ENCODE results near the gene MFSD2A.
"Not testable (repeated sequence)": the region's sequence is repeated elsewhere in the genome, so short reads cannot be mapped to it uniquely, and the experiment has no call there.

Gene MFSD2A

GRCh38 chr1:39940980-39941871 is 13.7 kb upstream of the MFSD2A start:
- DNase-seq, result no peak

GRCh38 chr1:39943471-39944290 is 11.3 kb upstream of the MFSD2A start:
- DNase-seq, result no peak

- no peak for DNase-seq
Observed at GRCh38 chr1:39944410-39945112, 10.4 kb upstream of the MFSD2A start.

GRCh38 chr1:39946216-39946615 is 8.7 kb upstream of the MFSD2A start:
- DNase-seq, result no peak

GRCh38 chr1:39947260-39947659 is 7.7 kb upstream of the MFSD2A start:
- no peak for DNase-seq

GRCh38 chr1:39949891-39950290 is 5.1 kb upstream of the MFSD2A start:
- no peak for DNase-seq

- no peak for DNase-seq
Observed at GRCh38 chr1:39951926-39952325, 3.0 kb upstream of the MFSD2A start.

- DNase-seq, result no peak
Observed at GRCh38 chr1:39952359-39953110, 2.4 kb upstream of the MFSD2A start.

- DNase-seq, result no peak
Observed at GRCh38 chr1:39954324-39954869, 548 bp upstream of the MFSD2A start.

- DNase-seq, result peak; percentile 34
Observed at GRCh38 chr1:39955547-39956539, 898 bp downstream of the MFSD2A start.

GRCh38 chr1:39957299-39958015 is 2.5 kb downstream of the MFSD2A start:
- no peak for DNase-seq

- DNase-seq, result no peak
Observed at GRCh38 chr1:39958403-39959200, 3.7 kb downstream of the MFSD2A start.

- DNase-seq, result no peak
Observed at GRCh38 chr1:39959651-39960333, 4.8 kb downstream of the MFSD2A start.

- DNase-seq, result no peak
Observed at GRCh38 chr1:39960431-39960958, 5.5 kb downstream of the MFSD2A start.

- DNase-seq, result no peak
Observed at GRCh38 chr1:39962450-39962825, 7.5 kb downstream of the MFSD2A start.

GRCh38 chr1:39962964-39963363 is 8.0 kb downstream of the MFSD2A start:
- not testable (repeated sequence) for DNase-seq

- DNase-seq, result no peak
Observed at GRCh38 chr1:39964552-39964951, 9.6 kb downstream of the MFSD2A start.

- no peak for DNase-seq
Observed at GRCh38 chr1:39965044-39965443, 10.1 kb downstream of the MFSD2A start.

- DNase-seq, result no peak
Observed at GRCh38 chr1:39969048-39969447, 14.1 kb downstream of the MFSD2A start.
